NCI-H187 (cell line): ENCODE measurements around the gene FBXO38.
"Not testable (repeated sequence)": the region's sequence is repeated elsewhere in the genome, so short reads cannot be mapped to it uniquely, and the experiment has no call there.

Experiments
- DNase-seq, 2 experiments: peaks; one replicate each; lab custom pipeline; 2025; lab: John Stamatoyannopoulos, UW

FBXO38 gene

DNA sequence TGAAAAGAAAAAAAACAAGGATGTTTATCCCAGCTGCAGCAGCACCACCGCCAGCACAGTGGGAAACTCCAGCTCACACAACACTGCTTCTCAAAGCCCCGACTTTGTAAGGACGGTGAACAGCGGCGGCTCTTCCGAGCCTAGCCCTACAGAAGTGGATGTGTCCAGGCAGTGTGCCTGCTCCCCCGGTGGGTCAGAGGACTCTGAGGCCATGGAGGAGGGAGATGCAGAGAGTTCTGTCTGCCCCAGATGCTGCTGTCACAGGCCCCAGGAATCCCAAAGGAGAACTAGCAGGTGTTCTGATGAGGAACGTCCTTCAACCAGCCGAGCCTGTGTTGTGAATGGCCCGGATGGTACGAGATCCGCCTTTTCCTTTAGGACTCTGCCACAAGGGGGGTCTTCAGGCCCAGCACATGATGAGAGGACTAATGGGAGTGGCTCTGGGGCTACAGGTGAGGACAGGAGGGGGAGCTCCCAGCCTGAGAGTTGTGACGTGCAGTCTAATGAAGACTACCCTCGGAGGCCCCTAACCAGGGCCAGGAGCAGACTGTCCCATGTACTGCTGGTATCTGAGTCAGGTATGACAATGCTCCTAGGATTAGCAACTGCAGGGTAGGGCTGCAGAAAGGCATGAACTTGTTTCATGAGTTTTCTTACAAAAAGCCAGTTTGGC, 43.7 kb downstream of the FBXO38 start:
- no peak for DNase-seq

DNA sequence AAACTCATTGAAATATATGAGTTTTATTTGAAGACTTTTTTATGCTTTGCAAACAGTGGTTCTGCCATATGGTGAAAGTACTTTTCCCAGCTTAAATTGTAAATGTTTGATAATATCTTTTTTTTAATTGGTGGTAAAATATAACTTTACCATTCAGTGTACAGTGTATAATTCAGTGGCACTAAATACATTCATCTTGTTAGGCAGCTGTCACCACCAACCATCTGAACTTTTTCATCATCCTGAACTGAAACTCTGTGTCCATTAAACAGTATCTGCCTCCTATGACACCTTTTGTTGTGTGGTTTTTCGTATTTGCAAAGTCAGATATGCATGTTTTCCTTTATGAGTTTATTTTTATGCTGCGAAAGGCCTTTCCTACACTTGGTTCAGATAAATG, 45.1 kb downstream of the FBXO38 start:
- no peak for DNase-seq

DNA sequence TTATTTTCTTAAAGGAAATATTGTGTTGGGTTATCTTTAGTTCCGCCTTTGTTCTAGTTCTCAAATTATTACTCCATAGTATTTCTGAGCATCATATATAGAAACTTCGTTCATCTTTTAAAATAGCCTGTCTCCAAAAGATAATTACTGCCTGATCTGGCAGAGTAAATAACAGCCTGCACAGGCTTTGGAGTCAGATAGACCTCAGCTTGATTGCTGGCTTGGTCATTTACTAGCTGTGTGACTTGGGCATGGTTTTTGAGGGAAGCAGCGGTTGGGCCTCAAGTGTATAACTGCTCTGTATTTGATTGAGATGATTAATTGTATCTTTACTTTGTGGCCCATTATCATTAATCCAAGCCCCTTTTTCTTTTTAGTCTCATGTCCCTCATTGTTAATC, 50.1 kb downstream of the FBXO38 start:
- no peak for DNase-seq

DNA sequence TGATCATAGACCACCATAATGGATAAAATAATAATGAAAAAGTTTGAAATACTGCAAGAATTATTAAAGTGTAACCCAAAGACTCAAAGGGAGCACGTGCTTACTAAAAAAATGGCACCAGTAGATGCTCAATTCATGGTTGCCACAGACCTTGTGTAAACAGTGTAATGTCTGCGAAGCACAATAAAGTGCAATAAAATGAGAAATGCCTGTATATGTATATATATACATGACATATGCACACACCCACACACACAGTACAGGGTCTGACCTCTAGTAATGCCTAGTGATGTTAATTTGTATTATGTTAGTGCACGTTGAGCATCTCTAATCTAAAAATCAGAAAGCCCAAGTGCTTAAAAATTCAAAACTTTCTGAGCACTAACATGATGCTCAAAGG, 52.3 kb downstream of the FBXO38 start:
- DNase-seq, result no peak

DNA sequence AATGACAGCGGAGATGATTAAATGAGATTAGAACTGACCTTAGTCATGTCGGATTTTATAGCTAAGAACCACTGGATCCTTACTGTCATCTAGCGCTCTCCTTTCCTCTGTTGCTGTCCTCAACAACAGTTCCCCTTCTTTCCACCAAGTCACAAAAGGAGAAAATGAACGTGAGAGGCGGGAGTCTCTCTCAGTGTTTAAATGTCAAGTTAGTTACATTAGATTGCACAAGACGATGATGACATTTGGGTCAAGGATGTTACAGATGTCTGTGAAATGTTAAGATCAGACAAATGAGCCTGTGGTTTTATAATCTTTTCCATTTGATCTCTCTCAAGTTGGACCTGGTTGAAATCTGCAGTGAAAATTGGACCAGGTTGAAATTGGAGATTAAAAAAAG, 53.5 kb downstream of the FBXO38 start:
- DNase-seq, result no peak

DNA sequence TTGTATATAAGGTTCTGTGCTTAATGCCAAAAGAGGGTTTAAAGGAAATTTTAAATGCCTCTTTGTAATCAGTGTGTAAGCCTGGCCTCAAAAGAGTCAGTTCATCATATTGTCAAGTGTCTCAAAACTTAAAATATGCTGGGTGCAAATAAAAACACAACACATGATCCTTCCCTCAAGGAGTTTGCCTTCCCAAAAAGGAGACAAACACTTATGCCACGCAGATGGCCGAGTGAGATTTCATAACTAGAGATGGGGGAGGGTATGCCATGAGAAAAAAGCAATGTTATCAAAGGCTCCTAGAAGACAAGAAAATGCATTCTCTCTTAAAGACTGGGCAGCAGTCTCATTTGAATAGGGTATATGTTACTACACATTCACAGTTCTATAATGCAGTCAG, 55.2 kb downstream of the FBXO38 start:
- DNase-seq, result no peak

DNA sequence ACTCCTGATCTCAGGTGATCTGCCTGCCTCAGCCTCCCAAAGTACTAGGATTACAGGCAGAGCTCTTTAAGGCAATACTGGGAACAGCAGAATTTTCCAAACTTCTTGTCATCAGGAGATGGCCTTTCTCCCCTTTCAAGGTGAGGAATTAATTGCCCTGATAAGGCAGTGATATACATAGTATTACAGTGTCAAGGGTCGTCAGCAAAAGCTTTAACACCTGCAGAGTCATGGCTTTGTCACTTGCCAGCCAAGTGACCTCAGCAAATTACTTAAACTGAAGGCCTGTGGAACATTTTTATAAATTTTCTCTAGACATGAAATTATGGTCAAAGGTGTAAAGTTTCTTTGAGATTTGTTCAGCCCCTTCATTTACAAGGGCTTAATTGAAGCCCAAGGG, 59.5 kb downstream of the FBXO38 start:
- DNase-seq, result no peak

DNA sequence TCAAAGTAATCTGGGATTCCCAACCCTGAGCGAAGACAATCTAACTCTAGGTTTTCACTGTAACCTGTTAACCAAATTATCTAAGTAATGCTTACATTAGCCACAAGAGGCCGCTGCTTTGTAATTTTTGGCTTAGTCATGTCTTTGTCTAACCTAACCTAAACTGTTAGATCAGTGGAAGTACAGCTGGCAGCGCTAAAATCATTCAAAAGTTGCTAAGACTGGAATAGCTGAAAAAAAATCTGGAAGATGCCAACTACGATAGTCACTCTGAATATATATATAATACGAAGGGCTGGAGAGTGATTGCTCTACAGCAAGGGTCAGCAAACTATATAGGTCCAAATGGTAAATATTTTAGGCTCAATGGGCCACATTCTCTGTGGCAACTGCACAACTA, 60.2 kb downstream of the FBXO38 start:
- DNase-seq, result no peak

DNA sequence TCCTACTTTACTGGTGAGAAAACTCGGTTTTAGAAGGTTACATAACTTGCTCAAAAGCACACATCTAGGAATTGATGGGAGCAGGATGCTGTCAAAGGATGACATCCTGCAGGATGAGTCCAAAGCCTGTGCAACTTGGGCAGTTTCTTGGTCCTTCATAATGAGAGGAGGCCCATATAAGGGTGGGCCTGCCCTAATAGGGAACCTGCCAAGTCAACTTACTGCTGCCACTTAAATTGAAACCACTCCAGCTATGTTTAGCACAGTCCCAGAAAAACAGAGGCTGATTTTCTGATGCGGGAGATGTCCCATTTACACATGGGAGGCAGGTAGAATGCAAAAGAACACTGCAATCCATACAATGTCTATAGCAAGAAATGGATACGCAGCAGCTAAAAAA, 61.8 kb downstream of the FBXO38 start:
- no peak for DNase-seq

DNA sequence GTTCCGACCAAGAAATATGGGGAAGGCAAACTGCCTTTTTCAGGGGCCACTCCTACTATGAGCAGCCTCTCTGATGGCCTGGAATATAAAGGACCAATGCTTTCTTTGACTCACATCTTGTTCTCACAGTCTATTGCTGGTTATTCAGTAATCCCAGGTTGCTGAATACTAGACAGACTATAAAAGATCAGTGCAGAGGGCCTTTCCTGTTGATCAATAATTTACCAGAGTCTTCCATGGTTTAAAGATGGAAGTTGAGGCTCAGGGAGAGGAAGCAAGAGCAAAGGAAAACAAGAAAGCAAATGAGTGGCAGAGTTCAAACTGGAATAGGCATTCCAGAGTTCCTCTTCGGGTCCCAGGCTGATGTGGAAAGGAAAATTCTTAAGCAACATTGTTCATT, 62.9 kb downstream of the FBXO38 start:
- no peak for DNase-seq

DNA sequence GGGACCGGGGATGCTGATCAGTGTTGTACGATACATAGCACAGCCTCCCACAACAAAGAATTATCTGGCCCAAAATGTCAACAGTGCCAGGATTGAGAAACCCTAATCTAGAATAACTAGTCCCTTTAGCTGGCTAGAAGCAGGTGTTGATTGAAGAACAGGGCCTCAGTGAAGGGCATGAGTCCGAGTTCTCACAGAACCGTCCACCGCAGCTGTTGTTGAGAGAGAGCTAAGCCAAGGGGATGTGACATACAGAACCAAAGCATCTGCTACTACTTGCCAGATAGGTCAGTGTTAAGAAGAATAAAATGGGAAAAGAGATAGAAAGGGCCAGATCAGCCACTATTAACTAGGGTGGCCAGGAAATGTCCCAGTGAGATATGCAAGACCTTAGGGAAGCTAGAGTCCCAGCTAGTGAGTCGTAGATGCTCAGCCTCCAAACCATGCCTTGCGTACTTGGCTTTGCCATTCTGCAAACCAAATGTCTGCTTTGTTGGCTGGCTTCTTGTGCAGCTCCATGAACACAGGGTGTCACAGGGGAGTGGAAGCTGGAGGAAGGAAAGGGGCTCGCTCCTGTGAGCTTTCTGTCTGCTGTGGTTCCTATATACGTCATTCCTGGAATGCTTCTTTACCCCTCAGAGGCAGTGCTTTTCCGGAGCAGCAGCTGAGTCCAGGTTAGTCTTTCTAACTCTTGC, 68.9 kb downstream of the FBXO38 start:
- no peak for DNase-seq

DNA sequence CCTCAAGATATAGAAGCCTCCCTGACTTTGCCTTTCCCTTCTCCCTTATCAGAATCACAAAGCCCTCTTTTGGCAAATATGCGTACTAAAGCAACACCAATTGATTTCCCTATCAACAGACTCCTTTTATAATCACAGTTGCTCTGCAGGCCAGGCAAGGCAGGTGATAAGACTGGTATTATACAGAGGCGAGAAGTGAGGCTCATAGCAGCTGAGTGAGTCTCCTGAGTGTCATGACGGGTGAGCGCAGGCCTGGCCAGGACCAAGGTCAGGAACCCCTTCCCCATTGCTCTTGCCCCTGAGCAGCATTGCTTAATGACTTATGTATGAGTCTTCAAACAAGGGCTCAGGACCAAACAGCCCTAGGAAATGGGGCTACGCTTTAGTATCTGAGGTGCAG, 70.8 kb downstream of the FBXO38 start:
- no peak for DNase-seq

DNA sequence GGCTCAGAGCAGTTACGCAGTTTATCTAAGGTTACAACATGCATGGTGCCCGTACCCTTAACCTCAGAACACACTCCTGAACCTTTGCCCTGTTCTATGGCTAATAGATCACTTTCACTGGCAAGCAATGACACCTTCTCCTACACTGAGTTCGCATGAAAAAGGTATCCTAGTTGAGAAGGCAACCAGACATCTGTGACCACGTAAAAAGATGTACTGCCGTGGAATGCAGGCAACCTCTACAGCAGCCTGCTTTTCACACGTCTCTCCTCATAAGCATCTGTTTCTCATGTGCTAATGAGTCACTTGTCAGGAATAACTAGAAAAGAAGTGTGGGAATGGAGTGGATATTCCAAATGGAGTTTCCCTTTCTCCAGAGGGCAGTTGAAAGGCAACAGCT, 71.4 kb downstream of the FBXO38 start:
- DNase-seq, result no peak

DNA sequence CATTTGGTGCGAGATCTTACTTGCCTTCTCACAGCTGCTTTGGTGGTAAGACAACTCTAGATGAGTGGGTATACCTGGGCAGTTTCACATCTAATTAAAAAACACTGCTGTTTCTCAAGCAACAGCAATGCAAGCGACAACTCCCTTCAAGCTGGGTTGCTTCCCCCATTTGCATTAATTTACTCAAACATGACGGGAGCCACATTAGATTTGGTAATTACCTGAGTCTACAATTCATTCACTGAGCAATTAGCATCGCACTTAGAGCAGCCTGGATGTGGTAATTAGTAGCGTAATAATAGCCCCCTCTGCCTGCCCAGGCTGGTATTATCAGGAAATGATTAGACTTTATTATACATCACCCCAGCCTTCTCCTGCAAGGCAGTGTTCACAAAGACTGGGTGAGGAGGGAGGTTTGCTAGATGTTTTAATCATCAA, 73.4 kb downstream of the FBXO38 start:
- DNase-seq, result no peak

DNA sequence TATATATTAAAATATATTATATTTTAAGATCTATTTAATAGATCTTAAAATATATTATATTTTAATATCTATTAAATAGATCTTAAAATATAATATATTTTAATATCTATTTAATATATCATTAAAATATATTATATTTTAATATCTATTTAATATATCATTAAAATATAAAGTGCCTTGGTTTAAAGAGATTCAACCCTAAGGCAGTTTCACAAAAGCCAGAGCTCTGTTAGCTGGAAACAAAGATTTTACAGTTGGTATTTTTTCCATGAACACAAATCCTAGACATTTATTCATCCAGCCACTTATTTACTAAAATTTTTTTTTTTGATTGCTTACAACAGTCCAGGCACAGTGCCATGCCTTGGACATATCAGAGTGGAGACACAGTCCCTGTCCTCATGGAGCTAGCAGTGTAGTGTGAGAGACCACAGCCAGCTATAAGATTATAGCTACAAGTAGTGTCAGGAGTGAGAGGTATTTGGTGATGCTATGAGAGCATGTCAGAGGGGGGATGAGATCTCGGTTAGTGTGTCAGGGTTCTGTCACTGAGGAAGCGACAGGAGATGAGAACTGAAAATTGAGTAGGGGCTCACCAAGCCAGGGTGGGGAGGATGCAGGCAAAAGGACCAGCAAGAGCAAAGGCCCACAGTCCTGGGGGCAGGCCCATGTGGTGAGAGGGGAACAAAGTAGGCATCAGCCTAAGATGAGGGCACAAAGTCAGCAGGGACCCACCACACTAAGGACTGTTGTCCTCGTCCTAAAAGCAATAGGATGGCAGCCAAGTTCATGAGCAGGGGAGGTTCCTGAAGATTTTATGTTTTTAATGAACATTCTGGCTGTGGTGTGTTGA, 74.5 kb downstream of the FBXO38 start:
- no peak for DNase-seq

DNA sequence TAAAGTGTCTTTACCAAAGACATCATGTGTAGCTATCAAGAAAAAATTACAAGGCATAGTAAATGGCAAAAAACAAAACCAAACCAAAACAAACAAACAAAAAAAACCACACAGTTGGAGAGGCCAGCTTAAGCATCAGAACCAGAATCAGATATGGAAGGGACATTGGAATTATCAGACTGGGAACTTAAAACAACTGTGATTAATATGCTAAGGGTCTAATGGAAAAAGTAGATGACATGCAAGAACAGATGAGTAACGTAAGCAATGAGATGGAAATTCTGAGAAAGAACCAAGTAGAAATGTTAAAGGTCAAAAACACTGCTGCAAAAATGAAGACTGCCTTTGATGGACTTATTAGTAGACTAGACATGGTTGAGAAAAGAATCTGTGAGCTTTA, 75.9 kb downstream of the FBXO38 start:
- no peak for DNase-seq

DNA sequence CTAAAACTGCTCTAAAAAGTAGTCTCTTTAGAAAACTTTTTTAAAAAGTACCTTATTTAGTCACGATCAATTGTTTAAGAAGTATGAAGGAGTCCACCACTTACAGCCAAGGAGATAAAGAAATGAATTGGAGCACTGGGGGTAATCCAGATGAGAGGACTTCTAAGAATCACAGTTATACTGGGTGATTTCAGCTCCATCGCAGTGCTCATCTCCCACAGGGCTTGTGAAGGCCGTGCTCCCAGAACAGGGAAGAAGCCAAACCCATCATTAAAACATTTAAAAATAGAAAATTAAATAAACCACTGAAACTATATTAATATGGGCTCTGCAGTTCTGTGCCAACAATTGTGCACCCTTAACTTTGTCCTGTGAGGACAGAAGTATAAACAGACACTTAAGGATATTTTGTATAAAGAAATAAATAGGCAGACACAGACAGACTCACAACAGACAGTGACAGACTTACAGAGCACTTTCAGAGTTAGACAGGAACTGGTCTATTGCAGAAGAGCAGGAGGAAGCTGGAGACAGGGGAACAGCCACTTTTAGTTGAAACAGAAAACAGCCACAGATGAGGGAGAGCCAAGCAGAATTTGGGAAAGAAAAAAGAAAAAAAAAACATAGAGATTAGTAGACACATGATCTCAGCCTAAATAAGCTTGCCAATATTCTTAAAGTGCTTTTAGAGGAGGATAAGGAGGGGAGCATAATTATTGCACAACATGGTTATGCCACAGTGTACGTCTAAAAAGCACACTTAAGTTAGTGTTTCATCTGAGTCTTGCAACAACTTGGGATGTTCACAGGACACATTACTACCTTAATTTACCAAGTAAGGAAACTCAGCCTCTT, 81.8 kb downstream of the FBXO38 start:
- DNase-seq, result no peak

DNA sequence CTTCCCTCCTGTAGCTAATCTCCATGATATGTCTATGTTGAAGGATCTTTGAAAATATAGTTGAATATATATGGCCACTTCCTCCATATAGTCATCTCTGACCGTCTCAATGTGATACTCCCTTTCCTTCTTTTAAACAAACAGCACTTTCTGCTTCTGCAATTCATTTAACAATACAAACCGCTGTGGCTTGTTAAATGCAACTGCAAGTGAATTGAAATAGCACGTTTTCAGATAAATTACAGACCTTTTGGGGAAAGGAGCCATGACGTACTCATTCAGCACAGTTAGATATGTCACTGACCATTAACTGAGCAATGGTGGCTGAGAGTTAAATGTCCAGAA, 82.5 kb downstream of the FBXO38 start:
- no peak for DNase-seq

DNA sequence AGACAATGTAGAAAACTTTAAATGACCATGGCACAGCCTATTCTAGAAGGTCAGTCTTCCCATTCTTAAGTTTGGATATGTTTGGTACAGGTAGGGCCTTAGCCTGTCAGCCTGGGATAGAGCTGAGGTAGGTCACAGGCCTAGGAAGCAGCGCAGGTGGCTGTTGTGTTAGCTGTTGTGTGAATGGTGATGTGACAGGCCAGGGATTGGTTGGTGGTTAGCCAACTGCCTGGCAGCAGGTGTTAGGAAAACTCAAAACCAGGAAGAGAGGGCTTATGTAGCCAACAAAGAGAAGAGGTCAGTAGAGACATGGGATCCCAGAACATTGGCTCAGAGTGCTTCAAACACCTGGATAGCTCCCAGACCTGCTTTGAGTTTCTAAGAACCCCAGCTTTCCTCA, 84.2 kb downstream of the FBXO38 start:
- no peak for DNase-seq

DNA sequence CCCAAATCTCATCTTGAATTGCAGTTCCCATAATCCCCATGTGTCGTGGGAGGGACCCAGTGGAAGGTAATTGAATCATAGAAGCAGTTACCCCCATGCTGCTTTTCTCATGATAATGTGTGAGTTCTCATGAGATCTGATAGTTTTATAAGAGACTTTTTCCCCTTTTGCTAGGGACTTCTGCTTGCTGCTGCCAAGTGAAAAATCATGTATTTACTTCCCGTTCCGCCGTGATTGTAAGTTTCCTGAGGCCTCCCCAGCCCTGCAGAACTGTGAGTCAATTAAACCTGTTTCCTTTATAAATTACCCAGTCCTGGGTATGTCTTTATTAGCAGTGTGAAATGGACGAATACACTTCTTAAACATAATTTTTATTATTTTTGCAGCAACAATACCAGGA, 85.0 kb downstream of the FBXO38 start:
- DNase-seq, result not testable (repeated sequence)

DNA sequence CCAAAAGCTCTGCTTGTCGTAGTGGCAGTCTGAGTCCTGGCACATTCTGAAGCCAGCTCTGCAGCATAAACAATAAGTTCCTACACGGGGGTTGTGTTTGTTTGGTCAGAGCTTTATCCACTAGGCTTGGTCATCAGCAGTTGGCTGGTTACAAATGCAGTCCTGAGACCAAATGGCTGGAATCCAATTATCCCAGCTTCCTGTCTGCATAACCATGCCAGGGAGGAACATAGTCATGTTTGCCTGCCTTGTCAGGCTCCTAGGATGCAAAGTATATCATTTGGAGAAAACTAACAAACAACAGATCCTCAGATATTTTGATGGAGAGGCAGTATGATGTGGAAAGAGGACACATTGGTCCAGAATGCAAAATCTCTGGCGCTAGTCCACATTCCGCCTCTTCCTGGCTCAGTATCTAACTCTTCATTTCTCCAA, 85.8 kb downstream of the FBXO38 start:
- DNase-seq, result no peak

DNA sequence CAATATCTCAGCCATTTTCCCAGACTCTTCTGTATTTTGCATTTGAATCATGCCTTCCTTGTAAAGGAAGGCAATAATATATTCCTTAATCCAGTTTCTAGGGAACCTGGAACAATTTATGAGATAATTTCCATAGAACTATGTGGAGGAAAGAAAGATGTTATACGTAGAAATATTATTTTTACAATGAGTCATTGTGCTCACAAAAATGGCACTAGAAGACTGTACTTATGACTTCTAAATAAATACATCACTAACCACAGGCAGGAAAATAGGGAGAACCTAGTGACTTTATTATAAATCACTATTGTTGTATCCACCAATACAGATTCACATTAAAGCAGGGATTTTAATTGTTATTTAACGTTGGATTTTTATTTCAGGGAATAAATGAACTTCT, 87.6 kb downstream of the FBXO38 start:
- DNase-seq, result no peak
